IPS-15b (cell line): ENCODE results near the gene STPG2.

Experiments used
- H3K27me3 ChIP-seq: one replicate; pipeline ENCODE4 v1.6.1; 2013; ENCODE audit warnings: low read length; ENCODE audit not compliant: control insufficient read depth, insufficient read depth
- H3K36me3 ChIP-seq: one replicate; pipeline ENCODE4 v1.6.1; 2013; ENCODE audit warnings: low read length; ENCODE audit not compliant: control insufficient read depth, insufficient read depth
- H3K4me1 ChIP-seq: one replicate; pipeline ENCODE4 v1.6.1; 2013; ENCODE audit warnings: mild to moderate bottlenecking, low read length; ENCODE audit not compliant: control insufficient read depth, insufficient read depth
- H3K4me3 ChIP-seq: one replicate; pipeline ENCODE4 v1.5.1; 2013; ENCODE audit warnings: low read depth, low read length
- H3K9ac ChIP-seq: one replicate; pipeline ENCODE4 v1.6.1; 2013; ENCODE audit warnings: low read depth, mild to moderate bottlenecking, low read length
- H3K9me3 ChIP-seq: one replicate; pipeline ENCODE4 v1.6.1; 2013; ENCODE audit warnings: mild to moderate bottlenecking, low read length; ENCODE audit not compliant: control insufficient read depth, insufficient read depth

The STPG2 gene

GRCh38 chr4:97990409-97990808, 152.9 kb downstream of the STPG2 start:
- H3K4me3 ChIP-seq: no peak overlapping the region
- no peak overlapping the region for H3K9ac ChIP-seq
- H3K27me3 ChIP-seq: no peaks in the 10 kb centered on the region

GRCh38 chr4:97987019-97987648, 156.1 kb downstream of the STPG2 start:
- Histone ChIP-seq H3K9me3 (no peaks in the 10 kb centered on the region), H3K4me3 (no peak overlapping the region), H3K9ac (no peak overlapping the region), H3K36me3 (no peaks in the 10 kb centered on the region), H3K4me1 (no peaks in the 10 kb centered on the region), H3K27me3 (no peaks in the 10 kb centered on the region)

More at GRCh38 chr4:97990409-97990808, 152.9 kb downstream of the STPG2 start:
- no peaks in the 10 kb centered on the region for H3K9me3 ChIP-seq
- H3K4me1 ChIP-seq: no peaks in the 10 kb centered on the region
- no peaks in the 10 kb centered on the region for H3K36me3 ChIP-seq

DNA sequence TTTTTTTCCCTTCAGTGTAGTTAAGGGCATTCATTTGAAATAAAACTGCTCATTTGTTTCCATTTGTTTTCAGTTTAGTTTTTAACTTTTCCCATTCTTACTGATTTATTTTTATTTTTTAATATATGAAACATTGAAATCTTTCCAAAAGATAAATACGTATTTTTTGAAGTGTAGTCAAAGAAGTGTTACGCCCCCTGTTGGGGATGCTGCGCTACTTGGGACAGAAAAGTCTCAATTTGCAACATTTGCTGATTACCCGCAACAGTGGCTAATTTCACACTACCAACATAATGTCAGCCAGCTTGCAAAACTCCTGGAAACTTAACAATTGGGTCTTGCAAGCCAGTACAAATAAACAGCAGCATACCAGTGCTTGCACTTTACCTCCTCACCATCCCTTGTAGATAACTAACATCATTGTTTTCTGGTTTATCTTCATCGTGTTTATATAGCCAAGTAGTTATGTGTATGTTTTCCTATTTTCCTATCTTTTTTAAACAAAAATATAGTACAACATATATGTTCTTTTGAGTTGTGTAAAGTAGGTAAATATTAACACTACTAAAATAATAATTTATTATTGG, 158.6 kb downstream of the STPG2 start:
- H3K9me3 ChIP-seq: no peaks in the 10 kb centered on the region
- no peak overlapping the region for H3K4me3 ChIP-seq
- no peaks in the 10 kb centered on the region for H3K4me1 ChIP-seq
- H3K27me3 ChIP-seq: no peaks in the 10 kb centered on the region
- no peak overlapping the region for H3K9ac ChIP-seq
- H3K36me3 ChIP-seq: no peaks in the 10 kb centered on the region

- no peaks in the 10 kb centered on the region for H3K9me3 ChIP-seq
- H3K4me3 ChIP-seq: no peak overlapping the region
- H3K27me3 ChIP-seq: no peaks in the 10 kb centered on the region
- H3K36me3 ChIP-seq: no peaks in the 10 kb centered on the region
- no peak overlapping the region for H3K9ac ChIP-seq
- no peaks in the 10 kb centered on the region for H3K4me1 ChIP-seq
These were observed 164.3 kb downstream of the STPG2 start for GRCh38 chr4:97978791-97979488.

DNA sequence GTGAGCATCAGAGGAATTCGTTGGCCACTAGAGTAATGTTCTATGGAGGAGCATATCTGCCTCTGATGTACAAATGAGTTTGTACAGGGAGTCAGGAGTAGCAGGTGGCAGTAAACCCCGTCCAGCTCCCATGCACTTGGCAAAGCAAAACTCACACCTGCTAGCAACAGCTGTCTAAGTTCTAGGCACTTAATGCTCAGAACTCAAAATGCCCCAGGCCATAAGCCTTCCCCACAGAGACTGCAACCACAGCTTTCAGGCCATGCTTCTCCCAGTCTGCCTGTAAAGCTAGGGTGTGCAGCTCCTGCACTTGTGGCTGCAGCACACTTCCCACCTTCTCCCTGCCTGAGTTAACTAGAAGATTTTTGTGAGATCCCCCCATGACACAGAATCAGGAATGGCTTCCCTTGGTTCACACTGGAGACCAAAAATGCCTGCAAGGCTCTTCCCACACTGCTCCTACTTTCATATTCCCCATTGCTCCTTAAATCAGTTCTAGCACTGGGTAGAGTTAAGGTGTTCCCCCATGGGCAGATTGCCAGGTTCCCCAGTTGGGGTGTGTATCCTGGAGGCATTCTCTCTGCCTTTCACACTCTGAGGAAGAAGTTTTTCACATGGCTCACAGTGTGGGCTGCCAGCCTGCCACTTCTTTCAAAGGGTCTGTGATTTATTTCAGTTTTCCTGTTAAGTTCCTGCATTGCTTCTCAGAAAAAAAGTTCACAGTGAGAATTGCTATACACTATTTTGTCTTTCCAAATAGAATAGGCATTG, 189.9 kb downstream of the STPG2 start:
- Histone ChIP-seq H3K4me3 (no peak overlapping the region), H3K4me1 (no peaks in the 10 kb centered on the region), H3K27me3 (no peaks in the 10 kb centered on the region), H3K9ac (no peak overlapping the region), H3K9me3 (no peaks in the 10 kb centered on the region), H3K36me3 (no peaks in the 10 kb centered on the region)

- Histone ChIP-seq H3K36me3 (no peaks in the 10 kb centered on the region), H3K9me3 (no peaks in the 10 kb centered on the region), H3K9ac (no peak overlapping the region), H3K27me3 (no peaks in the 10 kb centered on the region), H3K4me1 (no peaks in the 10 kb centered on the region), H3K4me3 (no peak overlapping the region)
These were observed 190.5 kb downstream of the STPG2 start for GRCh38 chr4:97952763-97953162.

DNA sequence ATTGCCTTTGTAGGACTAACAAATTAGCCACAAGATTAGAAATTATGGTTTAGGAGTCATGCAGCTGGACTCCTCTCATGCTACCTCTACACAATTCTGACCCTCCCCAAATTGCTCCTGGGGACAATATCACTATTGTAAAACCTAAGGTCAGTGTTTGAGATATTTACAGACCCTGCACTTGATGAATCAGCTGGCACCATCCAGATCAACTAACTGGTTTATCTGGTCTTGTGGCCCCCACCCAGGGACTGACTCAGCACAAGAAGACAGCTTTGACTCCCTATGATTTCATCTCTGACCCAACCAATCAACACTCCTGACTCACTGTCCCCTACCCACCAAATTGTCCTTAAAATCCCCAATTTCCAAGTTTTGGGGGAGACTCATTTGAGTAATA, 192.4 kb downstream of the STPG2 start:
- Histone ChIP-seq H3K9me3 (no peaks in the 10 kb centered on the region), H3K9ac (no peak overlapping the region), H3K4me1 (no peaks in the 10 kb centered on the region), H3K4me3 (no peak overlapping the region), H3K27me3 (no peaks in the 10 kb centered on the region), H3K36me3 (no peaks in the 10 kb centered on the region)

- no peaks in the 10 kb centered on the region for H3K27me3 ChIP-seq
- H3K4me1 ChIP-seq: no peaks in the 10 kb centered on the region
- no peak overlapping the region for H3K4me3 ChIP-seq
- no peaks in the 10 kb centered on the region for H3K9me3 ChIP-seq
- H3K9ac ChIP-seq: no peak overlapping the region
- H3K36me3 ChIP-seq: no peaks in the 10 kb centered on the region
These were observed 200.3 kb downstream of the STPG2 start for GRCh38 chr4:97942951-97943350.

GRCh38 chr4:97942137-97942536, 201.1 kb downstream of the STPG2 start:
- no peaks in the 10 kb centered on the region for H3K4me1 ChIP-seq
- H3K27me3 ChIP-seq: no peaks in the 10 kb centered on the region
- H3K9me3 ChIP-seq: no peaks in the 10 kb centered on the region
- no peak overlapping the region for H3K9ac ChIP-seq
- no peak overlapping the region for H3K4me3 ChIP-seq
- no peaks in the 10 kb centered on the region for H3K36me3 ChIP-seq

GRCh38 chr4:97938141-97938540, 205.1 kb downstream of the STPG2 start:
- Histone ChIP-seq H3K9ac (no peak overlapping the region), H3K4me3 (no peak overlapping the region), H3K9me3 (no peaks in the 10 kb centered on the region), H3K27me3 (no peaks in the 10 kb centered on the region), H3K4me1 (no peaks in the 10 kb centered on the region), H3K36me3 (no peaks in the 10 kb centered on the region)

DNA sequence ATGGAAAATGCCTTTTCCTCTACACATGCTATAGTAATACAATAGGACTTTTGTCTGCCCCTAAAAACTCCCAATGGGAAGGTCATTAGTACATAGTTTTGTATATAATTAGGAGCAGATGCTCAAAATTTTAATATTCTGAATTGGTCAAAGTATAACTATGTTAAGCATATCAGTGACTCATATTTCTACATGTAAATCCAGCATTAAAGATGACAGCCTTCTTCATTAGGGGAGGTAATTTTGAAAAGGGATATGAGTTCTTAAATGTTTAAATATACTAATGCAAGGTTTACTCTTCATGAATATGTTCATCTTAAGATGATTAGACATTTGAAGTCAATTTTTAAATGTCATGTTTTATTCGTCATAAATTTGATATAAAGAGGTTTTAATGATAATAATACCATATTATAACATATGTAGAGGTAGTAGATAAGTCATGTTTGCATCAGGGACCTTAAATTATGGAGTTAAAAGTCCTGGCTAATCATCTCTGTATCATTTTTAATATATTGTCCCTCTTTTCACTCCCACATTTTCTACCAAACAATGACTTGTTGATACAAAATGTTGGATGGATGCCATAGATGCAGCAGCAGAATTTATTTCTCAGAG, 218.8 kb downstream of the STPG2 start:
- H3K36me3 ChIP-seq: no peaks in the 10 kb centered on the region
- H3K4me3 ChIP-seq: no peak overlapping the region
- no peak overlapping the region for H3K9ac ChIP-seq
- no peaks in the 10 kb centered on the region for H3K27me3 ChIP-seq
- no peaks in the 10 kb centered on the region for H3K4me1 ChIP-seq
- no peaks in the 10 kb centered on the region for H3K9me3 ChIP-seq
